Measurements from ENCODE around the gene SEC23A.
"Not testable (repeated sequence)": the region's sequence is repeated elsewhere in the genome, so short reads cannot be mapped to it uniquely, and the experiment has no call there.

SEC23A gene

GRCh38 chr14:39091716-39092115, 11.3 kb downstream of the SEC23A start:
- no peak for DNase-seq (ENCODE audit: low spot score)

- no peak for DNase-seq (ENCODE audit: low spot score)
These were observed 12.4 kb downstream of the SEC23A start for GRCh38 chr14:39090548-39091111.

- no peak for DNase-seq (ENCODE audit: low spot score)
These were observed 15.5 kb downstream of the SEC23A start for GRCh38 chr14:39087493-39087892.

- no peak for DNase-seq (ENCODE audit: low spot score)
These were observed 17.1 kb downstream of the SEC23A start for GRCh38 chr14:39085933-39086332.

- DNase-seq (ENCODE audit: low spot score), result no peak
These were observed 19.9 kb downstream of the SEC23A start for GRCh38 chr14:39083127-39083526.

- DNase-seq (ENCODE audit: low spot score), result no peak
These were observed 22.1 kb downstream of the SEC23A start for GRCh38 chr14:39080886-39081285.

- no peak for DNase-seq (ENCODE audit: low spot score)
These were observed 31.9 kb downstream of the SEC23A start for GRCh38 chr14:39071096-39071495.

- DNase-seq (ENCODE audit: low spot score), result no peak
These were observed 33.1 kb downstream of the SEC23A start for GRCh38 chr14:39069923-39070322.

GRCh38 chr14:39069169-39069805, 33.7 kb downstream of the SEC23A start:
- not testable (repeated sequence) for DNase-seq (ENCODE audit: low spot score)

GRCh38 chr14:39060818-39061437, 42.1 kb downstream of the SEC23A start:
- DNase-seq (ENCODE audit: low spot score), result no peak

GRCh38 chr14:39055786-39056474, 47.1 kb downstream of the SEC23A start:
- DNase-seq (ENCODE audit: low spot score), result no peak

GRCh38 chr14:39052869-39053454, 50.1 kb downstream of the SEC23A start:
- DNase-seq (ENCODE audit: low spot score), result not testable (repeated sequence)

GRCh38 chr14:39050389-39050788, 52.6 kb downstream of the SEC23A start:
- no peak for DNase-seq (ENCODE audit: low spot score)

GRCh38 chr14:39045889-39046288, 57.1 kb downstream of the SEC23A start:
- not testable (repeated sequence) for DNase-seq (ENCODE audit: low spot score)

- no peak for DNase-seq (ENCODE audit: low spot score)
These were observed 59.6 kb downstream of the SEC23A start for GRCh38 chr14:39043352-39043943.

- no peak for DNase-seq (ENCODE audit: low spot score)
These were observed 62.5 kb downstream of the SEC23A start for GRCh38 chr14:39040529-39040928.

- DNase-seq (ENCODE audit: low spot score), result no peak
These were observed 64.5 kb downstream of the SEC23A start for GRCh38 chr14:39038542-39038941.

- no peak for DNase-seq (ENCODE audit: low spot score)
These were observed 66.3 kb downstream of the SEC23A start for GRCh38 chr14:39036760-39037159.

GRCh38 chr14:39035336-39035735, 67.7 kb downstream of the SEC23A start:
- no peak for DNase-seq (ENCODE audit: low spot score)

GRCh38 chr14:39034481-39035296, 68.3 kb downstream of the SEC23A start:
- peak; percentile 20 for DNase-seq (ENCODE audit: low spot score)

- DNase-seq (ENCODE audit: low spot score), result no peak
These were observed 69.7 kb downstream of the SEC23A start for GRCh38 chr14:39033371-39033770.

Data from cerebellar cortex (tissue), 1 donor.